SH-SY5Y (cell line): ENCODE measurements around the gene FOXP1.

ENCODE experiments used
- GATA2 ChIP-seq: IDR thresholded peaks from 2 replicates; pipeline ENCODE4 v1.6.1; 2011; ENCODE audit warnings: mild to moderate bottlenecking, low read depth, low read length
- GATA3 ChIP-seq: IDR thresholded peaks from 2 replicates; pipeline ENCODE4 v1.6.1; 2011; ENCODE audit warnings: low read depth, mild to moderate bottlenecking, low read length, moderate library complexity

- no peak for TF ChIP-seq GATA3
- TF ChIP-seq GATA2, result no peak
Observed at GRCh38 chr3:71061037-71061436, 522.5 kb downstream of the FOXP1 start.
